ENCODE results near the gene CCR5AS.
"Not testable (repeated sequence)": the region's sequence is repeated elsewhere in the genome, so short reads cannot be mapped to it uniquely, and the experiment has no call there.

Gene CCR5AS

GRCh38 chr3:46356909-46357308, 50.0 kb downstream of the CCR5AS start:
- DNase-seq (ENCODE audit: low spot score), result no peak

- DNase-seq (ENCODE audit: low spot score), result no peak
Observed at GRCh38 chr3:46356276-46356675, 50.6 kb downstream of the CCR5AS start.

- no peak for DNase-seq (ENCODE audit: low spot score)
Observed at GRCh38 chr3:46354984-46355383, 51.9 kb downstream of the CCR5AS start.

GRCh38 chr3:46354478-46354877, 52.4 kb downstream of the CCR5AS start:
- DNase-seq (ENCODE audit: low spot score), result no peak

GRCh38 chr3:46353647-46354410, 53.0 kb downstream of the CCR5AS start, which contains the start of gene CCR2:
Gene CCR2, plus strand, starts transcription at chr3:46354111. Its CDS starts 3,417 bp downstream, at chr3:46357528.
- no peak for DNase-seq (ENCODE audit: low spot score)

GRCh38 chr3:46353090-46353489, 53.8 kb downstream of the CCR5AS start:
- no peak for DNase-seq (ENCODE audit: low spot score)

GRCh38 chr3:46351646-46352045, 55.2 kb downstream of the CCR5AS start:
- DNase-seq (ENCODE audit: low spot score), result no peak

GRCh38 chr3:46350262-46350565, 56.7 kb downstream of the CCR5AS start:
- DNase-seq (ENCODE audit: low spot score), result no peak

GRCh38 chr3:46349484-46350261, 57.2 kb downstream of the CCR5AS start:
- no peak for DNase-seq (ENCODE audit: low spot score)

- DNase-seq (ENCODE audit: low spot score), result no peak
Observed at GRCh38 chr3:46348823-46349482, 57.9 kb downstream of the CCR5AS start.

GRCh38 chr3:46344476-46344875, 62.4 kb downstream of the CCR5AS start:
- DNase-seq (ENCODE audit: low spot score), result no peak

- DNase-seq (ENCODE audit: low spot score), result no peak
Observed at GRCh38 chr3:46338840-46339239, 68.0 kb downstream of the CCR5AS start.

- DNase-seq (ENCODE audit: low spot score), result no peak
Observed at GRCh38 chr3:46337911-46338310, 69.0 kb downstream of the CCR5AS start.

- no peak for DNase-seq (ENCODE audit: low spot score)
Observed at GRCh38 chr3:46335541-46335940, 71.3 kb downstream of the CCR5AS start.

GRCh38 chr3:46334741-46335478, 72.0 kb downstream of the CCR5AS start:
- no peak for DNase-seq (ENCODE audit: low spot score)

GRCh38 chr3:46330676-46331075, 76.2 kb downstream of the CCR5AS start:
- DNase-seq (ENCODE audit: low spot score), result not testable (repeated sequence)

GRCh38 chr3:46325645-46326300, 81.1 kb downstream of the CCR5AS start:
- DNase-seq (ENCODE audit: low spot score), result no peak

GRCh38 chr3:46324036-46324435, 82.8 kb downstream of the CCR5AS start:
- DNase-seq (ENCODE audit: low spot score), result no peak

GRCh38 chr3:46321461-46322104, 85.3 kb downstream of the CCR5AS start:
- DNase-seq (ENCODE audit: low spot score), result no peak

- no peak for DNase-seq (ENCODE audit: low spot score)
Observed at GRCh38 chr3:46318207-46318927, 88.5 kb downstream of the CCR5AS start.
